Sigmoid colon (tissue), 3 donors: Measurements from ENCODE around the gene FAS.

ENCODE experiments used
- POLR2A ChIP-seq, 2 donors: fragments of 450-650 bp; IDR thresholded peaks; one replicate each; pipeline ENCODE4 v1.6.1; 2016; ENCODE audit warnings: antibody characterized with exemption in 2 of 2, mild to moderate bottlenecking in 2 of 2, moderate library complexity in 2 of 2
- TF ChIP-seq, protein P1 (sequence below), 4 experiments: fragments of 450-650 bp in 3 of 4; fragments of 200-600 bp in 1 of 4; IDR thresholded peaks; one replicate each; pipeline ENCODE4 v1.5.1; 2016 to 2019; ENCODE audit warnings: antibody characterized with exemption in 4 of 4, mild to moderate bottlenecking in 3 of 4, moderate library complexity in 2 of 4

DNA sequence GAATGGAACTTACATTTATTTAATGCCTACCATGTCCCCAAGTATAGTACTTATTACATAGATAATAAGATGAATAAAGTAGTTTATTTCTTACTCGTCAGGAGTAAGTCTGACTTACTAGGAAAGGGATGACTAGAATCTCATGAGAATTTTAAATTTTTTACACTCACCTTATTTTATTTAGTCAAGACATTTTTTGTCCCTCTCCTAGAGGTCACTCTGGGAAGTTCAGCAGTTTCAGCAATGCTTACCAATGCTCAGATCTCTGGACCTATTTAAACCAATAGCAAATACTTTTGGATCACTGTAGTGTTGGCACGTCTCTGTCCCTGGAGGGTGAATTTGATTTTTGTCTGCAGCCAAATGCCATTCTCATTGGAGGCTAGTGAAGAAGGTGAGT is 27.3 kb upstream of the FAS start:
- TF ChIP-seq, protein P1, sequence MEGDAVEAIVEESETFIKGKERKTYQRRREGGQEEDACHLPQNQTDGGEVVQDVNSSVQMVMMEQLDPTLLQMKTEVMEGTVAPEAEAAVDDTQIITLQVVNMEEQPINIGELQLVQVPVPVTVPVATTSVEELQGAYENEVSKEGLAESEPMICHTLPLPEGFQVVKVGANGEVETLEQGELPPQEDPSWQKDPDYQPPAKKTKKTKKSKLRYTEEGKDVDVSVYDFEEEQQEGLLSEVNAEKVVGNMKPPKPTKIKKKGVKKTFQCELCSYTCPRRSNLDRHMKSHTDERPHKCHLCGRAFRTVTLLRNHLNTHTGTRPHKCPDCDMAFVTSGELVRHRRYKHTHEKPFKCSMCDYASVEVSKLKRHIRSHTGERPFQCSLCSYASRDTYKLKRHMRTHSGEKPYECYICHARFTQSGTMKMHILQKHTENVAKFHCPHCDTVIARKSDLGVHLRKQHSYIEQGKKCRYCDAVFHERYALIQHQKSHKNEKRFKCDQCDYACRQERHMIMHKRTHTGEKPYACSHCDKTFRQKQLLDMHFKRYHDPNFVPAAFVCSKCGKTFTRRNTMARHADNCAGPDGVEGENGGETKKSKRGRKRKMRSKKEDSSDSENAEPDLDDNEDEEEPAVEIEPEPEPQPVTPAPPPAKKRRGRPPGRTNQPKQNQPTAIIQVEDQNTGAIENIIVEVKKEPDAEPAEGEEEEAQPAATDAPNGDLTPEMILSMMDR (IDR thresholded peaks at IDR 0.05) = no peak
- TF ChIP-seq POLR2A (IDR thresholded peaks at IDR 0.05) = no peak
